GM18502 (cell line): ENCODE results near the gene CMTM8.

Experiments used
- ATAC-seq: cut with Tn5 transposase; IDR thresholded peaks from one replicate; pipeline ENCODE4 v1.9.1; 2021; ENCODE audit warnings: mild to moderate bottlenecking; ENCODE audit not compliant: unreplicated experiment, poor library complexity

The CMTM8 gene

DNA sequence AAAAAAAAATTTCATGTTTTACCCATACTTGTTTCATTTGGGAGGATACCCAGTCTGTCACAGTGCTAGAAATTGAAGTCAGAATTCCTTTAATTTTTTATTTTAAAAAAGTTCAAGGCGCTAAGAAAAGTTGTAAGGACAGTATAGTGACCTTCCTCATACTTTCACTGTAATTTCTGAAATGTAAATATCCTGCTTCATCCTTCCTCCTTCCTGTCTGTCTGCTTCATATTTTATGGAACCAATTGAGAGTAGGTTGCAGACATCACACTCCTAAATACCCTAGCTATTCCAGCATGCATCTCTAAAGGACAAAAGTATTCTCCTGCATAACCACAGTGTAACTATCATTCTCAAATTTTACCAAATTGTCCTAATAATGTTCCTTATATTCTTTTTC lies 35.8 kb downstream of the CMTM8 start:
- ATAC-seq = no peak

DNA sequence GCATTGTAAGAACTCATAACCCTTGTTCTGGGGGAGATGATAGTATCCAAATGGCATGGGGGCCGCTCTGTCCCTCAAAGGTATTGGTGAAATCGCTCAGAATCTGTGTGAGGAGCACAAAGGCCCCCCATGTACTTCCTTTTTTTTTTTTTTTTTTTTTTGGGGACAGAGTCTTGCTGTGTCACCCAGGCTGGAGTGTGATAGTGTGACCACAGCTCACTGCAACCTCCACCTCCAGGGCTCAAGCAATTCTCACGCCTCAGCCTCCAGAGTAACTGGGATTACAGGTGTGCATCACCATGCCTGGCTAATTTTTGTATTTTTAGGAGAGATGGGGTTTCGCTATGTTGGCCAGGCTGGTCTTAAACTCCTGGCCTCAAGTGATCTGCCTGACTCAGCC lies 37.0 kb downstream of the CMTM8 start:
- no peak for ATAC-seq

DNA sequence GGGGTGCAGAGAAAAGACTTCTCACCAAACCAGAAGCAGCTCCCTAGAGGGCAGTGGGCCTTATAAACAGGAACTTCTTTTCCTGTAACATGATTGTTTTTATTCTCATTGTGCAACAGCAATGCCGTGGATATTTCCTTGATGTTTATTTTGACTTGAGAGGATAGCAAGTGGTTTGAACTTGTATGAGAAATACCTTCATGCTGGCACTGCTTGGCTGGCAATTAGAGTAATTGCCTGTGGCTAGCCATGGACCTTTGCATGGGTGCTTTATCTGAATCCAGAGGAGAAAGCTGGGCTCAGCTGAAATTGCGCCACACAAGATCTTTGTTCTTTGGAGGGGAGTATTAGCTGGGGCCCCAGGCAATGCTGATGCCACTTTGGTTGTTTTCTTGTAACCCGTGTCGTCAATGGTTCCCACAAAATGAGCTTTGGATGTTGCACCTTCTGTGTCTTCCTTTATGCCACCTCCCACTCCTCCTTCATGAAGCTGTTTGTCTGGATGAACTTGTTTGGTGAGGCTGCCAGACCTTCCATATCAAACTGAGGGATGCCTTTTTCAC lies 37.9 kb downstream of the CMTM8 start:
- no peak for ATAC-seq

DNA sequence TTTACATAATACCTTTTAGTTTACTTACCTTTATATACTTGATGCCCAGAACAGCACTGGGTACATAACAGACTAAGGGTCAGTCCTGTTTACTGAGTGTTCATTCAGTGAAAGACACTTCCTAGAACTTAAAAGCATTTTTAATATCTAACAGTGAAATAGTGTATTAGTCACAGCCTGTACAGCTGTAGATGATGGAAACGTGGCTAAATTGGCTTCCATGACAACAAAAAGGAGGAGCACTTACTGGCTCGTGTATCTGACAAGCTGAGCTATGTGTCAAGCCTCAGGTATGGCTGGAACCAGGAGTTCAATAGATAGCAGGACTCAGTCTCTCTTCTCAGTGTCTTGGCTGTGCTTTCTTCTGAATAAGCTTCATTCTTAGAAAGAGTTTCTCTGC lies 40.2 kb downstream of the CMTM8 start:
- no peak for ATAC-seq

DNA sequence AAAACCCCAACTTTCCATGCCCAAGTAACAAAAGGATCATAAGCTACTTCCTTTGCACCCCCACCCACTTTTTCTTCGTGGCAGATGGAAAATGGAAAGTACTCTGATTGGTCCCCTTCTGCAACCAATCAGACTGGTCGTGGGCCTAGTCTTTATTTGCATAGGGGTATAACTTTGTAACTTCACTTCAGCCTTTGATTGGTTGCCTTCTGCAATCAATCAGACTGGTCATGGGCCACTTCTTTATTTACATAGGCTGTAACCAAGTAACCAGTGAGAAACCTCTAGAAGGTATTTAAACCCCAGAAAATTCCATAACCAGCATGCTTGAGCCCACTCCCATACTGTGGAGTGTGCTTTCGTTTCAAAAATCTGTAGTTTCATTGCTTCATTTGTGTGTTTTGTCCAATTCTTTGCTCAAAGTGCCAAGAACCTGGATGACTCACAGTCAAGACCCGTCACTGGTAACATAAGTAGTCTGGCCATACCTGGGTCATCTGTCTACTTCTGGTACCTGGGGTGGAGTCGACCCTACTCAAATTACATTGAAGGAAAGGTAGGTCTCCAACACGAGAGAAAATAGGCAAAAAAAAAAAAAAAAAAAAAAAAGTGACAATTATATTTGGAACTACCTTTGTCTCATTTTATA lies 41.9 kb downstream of the CMTM8 start:
- ATAC-seq = no peak

DNA sequence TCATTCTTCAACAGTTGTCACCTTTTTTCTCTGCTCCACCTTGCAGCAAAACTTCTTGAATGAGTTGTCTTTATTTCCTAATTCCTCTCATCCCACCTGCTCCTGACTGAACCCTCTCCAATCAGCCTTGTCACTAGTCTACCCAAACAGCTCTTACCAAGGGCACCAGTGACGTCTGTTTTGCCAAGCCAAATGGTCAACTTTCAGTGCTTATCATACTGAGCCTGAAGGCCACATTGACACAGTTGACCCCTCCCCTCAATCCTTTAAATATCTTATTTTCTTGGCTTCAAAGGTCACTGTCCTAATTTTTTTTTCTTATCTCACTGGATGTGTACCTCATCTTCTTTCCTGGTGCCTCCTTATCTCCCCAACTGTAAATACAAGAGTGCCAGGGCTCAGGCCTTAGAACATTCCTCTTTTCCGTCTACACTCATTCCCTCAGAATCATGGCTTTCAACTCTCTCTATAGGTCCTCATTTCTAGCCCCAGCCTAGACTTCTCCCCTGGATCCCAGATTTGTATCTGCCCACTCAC lies 43.2 kb downstream of the CMTM8 start:
- no peak for ATAC-seq

DNA sequence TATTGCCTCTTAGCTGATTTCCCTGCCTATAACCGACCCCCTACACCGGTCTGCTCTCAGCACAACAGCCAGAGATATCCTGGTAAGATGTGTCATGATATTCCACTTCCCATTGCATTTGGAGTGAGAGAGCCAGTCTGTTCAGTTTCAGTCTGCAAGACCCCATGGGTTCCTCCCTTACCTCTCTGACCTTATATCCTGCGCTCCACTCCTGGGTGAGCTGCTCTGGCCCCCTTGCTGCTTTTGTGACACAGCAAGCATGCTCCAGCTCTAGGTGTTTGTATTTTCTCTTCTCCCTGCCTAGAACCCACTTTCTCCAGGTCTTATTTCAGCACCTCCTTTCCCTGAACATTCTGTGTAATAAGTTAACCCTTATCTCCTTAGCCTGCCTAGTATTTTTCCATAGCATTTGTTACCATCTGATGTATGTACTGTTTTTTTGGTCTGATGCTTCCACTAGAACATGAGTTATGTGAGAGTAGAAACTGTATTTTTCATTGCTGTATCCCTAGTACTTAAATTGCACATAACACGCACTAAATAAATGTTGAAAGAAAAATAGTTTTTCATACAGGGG lies 44.2 kb downstream of the CMTM8 start:
- ATAC-seq = no peak

DNA sequence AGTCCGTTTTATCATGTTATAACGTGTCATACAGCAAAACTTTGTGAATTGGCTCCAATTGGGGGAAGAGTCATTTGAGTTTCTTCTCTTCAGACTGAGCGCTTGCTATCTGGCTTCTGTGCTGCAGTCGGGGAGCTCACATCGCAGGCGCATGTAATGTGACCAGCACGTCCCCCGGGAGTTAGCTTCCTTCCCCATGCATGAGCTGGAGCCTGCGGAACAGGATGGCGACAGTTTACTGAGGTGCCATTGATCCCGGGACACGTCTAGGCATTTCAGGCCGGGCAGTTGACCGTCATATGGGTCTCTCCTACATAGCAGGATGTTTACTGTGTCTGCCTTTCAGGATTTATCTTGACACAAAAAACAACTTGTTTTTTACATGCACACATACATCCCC lies 44.8 kb downstream of the CMTM8 start:
- no peak for ATAC-seq

DNA sequence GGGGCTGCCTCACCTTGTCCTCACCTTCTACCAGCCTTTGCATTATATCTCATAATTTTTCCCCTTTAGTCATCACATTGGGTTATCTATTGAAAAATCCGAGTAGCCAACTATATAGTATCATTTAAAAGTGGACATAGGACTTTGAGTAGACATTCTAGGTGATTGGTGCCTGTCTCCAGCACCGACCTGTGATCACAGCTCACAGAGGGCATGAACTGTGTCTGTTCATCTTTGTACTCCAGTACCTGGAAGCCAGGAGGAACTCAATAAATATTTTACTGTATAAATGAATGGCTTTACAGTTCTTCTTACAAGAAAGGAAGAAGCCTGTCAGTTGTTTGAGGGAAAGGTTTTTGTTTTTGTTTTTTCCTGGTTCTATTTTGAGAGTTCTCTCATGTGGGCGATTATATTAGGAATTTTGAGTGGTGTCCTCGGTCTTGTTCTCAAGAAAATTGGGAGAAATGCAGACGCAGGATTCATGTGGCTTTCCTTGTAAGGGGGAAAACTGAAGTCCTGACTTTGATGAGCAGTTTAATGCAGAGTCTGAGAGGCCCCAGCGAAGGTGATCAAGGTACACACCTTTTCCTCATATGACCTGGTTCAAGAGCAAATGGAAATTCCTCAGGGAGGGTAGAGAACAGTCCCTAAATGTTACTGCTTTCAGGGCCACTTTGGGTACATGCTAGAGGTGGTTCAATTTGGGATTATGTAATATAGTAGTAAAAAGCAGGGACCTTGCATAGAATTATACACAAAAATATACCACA lies 46.1 kb downstream of the CMTM8 start:
- ATAC-seq = no peak

DNA sequence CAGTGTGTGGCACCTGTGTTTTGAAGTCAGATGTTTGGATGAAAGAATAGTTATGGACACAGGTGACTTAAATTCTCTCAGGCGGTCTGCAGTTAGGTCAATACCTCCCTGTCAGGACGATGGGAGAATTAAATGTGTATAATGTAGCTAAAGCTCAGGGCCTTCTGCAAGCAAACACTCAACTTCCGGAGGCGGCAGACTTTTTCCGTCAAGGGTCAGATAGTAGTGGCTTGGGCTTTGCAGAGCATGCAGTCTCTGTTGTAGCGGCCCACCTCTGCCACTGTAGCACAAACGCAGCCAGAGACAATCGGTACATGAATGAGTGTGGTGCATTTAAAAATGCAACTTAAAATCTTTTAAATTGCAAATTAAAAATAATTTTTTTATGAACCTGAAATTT lies 47.4 kb downstream of the CMTM8 start:
- no peak for ATAC-seq

DNA sequence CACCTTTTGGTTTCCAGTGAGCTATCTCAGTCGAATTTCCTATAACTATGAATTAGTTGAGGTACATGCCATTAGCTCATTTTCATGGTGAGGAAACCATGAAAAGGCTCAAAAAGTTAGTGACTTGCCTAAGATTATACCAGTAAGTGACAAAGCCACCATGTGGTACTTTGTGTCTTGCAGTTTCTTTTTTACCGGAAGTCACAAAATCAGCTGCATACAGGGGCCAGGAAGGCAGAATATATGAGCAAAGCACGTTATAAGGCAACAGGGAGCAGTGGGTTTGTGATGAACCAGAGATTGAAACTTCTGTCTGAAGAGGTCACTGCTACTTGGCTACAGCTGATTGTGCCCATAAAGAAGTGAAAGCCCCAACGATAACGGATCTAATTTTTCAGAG lies 50.3 kb downstream of the CMTM8 start:
- no peak for ATAC-seq

DNA sequence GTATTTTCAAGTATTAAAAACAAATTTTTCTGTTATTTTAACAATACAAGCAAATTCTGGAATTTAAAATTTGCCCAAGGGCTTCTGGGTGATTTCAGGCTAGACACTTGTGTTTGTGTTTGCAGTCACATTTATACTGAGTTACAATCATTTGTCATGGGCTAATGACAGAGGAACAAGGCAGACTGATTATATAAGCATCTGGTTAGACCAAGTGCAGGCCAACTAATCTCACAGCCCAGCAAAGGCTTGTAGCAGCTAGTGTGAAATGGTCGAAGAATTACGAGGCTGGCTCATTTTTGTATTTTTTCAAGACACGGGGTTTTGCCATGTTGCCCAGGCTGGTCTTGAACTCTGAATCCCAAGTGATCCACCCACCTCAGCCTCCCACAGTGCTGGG lies 52.1 kb downstream of the CMTM8 start:
- ATAC-seq = no peak

DNA sequence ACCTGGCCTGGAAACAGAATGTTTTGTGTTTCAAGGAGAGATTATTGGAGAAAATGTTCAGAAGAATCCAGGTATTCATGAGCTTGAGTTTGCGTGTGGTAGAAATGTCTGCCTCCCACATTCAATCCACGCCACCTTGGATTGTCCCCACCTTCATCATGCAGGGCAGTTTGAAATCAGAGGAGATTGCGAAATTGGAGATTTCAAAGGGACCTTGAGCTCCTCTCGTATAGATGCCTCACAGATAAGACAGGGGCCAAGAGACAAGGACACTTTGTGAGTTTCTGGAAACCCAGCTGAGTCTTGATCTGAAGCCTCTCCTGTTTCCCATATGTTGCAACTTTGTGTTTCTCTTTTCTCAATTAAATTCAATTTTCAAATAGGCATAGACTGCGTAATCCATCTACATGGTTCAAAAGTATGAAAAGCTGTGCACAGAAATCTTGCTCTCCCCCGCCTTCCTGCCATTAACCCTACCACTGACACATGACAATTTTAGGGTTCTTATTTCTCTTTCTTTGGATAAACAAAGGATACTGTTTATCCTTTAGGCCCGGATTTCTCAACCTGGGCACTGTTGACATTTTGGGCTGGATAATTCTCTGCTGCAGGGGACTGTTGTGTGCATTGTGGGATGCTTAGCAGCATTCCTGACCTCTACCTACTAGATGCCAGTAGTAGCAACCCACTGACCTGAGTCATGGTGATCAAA lies 53.8 kb downstream of the CMTM8 start:
- no peak for ATAC-seq

DNA sequence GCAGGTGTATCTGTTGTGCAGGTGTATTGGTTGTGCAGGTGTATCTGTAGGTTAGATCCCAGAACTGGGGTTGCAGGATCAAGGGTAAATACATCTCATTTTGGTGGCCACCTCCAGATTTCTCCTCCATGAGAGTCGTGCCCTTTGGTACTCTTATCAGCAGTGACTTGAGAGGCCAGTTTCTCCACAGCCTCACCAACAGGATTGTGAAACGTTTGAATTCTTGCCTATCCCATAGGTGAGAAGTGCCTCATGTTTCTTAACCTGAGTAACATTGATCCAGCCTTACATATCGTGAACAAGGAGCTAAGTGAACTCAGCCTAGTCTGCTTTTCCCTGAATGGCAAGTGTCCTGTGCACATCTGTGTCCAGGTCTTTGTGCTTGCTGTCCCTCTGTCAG lies 55.4 kb downstream of the CMTM8 start:
- ATAC-seq = no peak

DNA sequence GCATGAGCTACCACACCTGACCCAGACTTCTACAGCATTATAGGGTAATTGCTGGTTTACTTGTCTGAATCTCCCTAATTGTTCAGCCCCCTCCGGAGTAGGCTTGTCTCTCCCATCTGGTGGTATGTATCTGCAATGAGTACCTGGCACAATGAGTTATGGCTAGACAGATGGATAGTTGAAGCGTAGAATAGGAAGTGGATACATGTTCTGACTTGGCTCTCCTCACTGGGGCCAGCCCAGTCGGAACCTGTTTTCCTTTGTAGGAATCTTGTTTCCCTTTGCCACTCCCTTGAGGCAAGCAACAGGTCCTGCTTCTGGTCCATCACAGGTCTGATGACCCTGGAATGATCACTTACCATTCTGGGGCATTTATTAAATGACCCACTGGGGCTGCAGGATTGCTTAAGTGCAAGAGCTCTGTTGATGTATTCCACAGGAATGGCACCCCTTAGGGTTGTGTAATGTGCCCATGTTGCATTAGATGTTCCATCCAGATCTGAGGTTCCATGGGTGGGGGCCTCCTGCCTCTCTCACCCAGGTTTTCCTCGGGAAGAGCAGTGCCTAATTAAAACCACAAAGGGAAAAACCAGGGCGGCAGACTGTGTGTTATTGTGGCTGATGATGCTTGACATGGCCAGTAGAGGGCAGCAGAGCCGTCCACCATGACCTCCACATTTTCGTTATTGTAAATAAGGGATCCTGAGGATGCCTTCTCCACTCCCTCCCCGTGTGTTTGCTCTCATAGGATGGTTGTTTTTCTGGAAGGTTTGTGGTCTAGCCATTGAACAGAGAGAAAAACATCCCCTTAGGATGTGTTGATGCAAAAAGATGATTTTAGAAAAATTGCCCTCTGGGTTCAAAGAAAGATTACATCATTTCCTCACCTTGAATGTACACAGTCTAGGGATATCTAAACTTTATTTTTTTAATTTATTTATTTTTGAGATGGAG lies 58.0 kb downstream of the CMTM8 start:
- ATAC-seq = no peak

DNA sequence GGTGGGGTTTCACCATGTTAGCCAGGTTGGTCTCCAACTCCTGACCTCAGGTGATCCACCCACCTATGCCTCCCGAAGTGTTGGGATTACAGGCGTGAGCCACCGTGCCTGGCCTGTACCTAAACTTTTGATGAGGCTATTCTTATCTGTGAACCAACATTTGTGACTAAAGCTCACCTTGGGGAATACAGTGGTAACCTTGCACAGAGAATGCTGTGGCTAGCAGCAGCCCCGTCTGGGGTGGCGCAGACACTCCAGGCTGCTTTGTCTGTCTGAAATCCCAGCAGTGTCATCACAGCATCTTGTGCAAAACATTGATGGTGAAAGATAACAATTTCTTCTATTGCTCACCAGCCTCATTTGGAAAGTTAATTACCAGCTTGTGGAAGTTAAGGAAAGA lies 58.9 kb downstream of the CMTM8 start:
- ATAC-seq = no peak

DNA sequence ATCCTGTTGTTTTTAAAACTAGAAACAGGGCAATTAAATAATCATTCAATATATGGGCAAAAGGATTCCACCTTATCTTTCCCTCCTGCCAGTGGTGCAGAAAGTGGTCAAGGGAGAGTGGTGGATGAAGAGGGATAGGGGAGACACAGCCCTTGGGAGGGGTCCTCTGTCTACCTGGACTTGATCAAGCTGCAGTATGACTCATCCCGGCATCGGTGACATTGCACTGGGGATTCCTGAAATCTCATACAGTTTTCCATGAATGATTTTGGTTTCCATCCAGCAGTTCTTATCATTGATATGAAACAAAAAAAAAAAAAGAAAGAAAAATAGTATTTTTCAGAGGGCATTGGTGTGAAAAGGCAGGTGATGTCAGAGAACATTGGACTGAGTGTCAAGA lies 62.9 kb downstream of the CMTM8 start:
- ATAC-seq = no peak

DNA sequence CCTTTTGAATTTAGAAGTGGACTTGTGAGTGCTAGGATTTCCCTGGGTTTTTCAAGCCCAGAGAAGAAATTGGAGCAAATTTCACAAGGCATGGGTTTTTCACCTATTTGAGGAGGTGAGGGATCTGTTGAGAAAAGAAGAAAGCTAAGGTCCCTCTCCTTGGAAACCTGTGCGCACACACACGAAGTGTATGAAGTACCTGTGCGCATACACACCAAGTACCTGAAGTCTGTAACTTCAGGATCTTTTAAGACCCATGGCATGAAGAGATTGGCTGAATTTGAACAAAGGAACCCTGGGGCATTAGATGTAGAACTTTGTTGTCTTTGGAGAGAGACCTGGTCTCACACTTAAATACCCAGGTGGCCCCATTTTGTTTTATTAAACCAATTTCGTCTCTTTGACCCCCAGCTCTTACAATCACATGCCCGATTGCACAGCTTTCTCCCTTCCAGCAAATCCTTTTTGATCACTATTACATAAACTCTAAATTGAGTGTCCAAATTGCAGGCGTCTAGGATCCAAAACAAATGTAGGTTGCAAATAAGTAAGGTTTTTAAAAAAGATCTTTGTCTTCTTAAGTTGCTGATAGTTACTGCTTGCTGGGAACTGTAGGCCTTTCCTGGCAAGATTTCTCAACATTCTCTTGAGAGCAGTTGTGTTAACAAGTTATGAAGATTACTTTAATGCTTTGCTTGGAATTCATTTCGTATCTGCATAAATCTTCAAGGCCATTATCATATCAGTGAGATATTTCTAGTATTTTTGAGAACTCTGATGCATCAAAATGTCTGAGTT lies 64.3 kb downstream of the CMTM8 start:
- no peak for ATAC-seq

DNA sequence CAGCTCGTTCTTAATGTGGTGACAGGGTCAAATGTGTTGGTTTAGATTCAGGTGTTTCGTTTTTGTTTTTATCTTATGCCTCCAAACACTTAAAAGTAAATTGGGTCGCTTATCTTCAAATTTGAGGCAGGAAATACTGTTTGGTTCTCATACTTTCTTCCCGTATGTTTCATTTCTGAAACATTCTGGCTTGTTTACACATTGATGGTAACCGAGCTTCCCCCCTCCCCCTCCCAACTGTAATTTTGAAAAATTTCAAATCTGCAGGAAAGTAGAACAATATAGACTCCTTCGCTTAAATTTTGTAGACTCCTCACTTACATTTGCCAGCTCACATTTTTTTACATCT lies 64.9 kb downstream of the CMTM8 start:
- no peak for ATAC-seq
